Stimulated activated CD4-positive, alpha-beta T cell treated with anti-CD3 and anti-CD28 coated beads, Interleukin-12 subunit alpha, Interleukin-12 subunit beta, amount 100 ng/mL, for 24 hours (primary cell): ENCODE results near the gene TXN2.
"Not testable (repeated sequence)": the region's sequence is repeated elsewhere in the genome, so short reads cannot be mapped to it uniquely, and the experiment has no call there.

Source experiments
- DNase-seq, 2 experiments: peaks; one replicate each; pipeline ENCODE4 v3.0.0-alpha.2; 2020; ENCODE audit warnings: low read depth in 2 of 2

Gene TXN2

DNA sequence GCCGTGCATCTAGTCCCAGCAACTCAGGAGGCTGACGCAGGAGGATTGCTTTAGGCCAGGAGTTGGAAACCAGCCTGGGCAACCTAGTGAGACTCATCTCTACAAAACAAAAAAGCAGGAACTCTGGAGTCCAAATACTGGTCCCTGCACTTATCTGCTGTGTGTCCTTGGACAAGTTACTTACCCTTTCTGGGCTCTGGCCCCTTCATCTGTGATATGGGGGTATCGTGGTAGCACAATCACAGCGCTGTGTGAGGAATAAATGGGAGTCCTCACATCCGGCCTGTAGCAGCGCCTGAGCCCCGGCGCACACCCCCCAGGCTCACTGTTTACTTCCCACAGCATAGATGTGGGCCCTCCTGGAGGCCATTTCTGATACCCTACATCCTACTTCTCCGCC, 49.5 kb downstream of the TXN2 start:
- DNase-seq = no peak

DNA sequence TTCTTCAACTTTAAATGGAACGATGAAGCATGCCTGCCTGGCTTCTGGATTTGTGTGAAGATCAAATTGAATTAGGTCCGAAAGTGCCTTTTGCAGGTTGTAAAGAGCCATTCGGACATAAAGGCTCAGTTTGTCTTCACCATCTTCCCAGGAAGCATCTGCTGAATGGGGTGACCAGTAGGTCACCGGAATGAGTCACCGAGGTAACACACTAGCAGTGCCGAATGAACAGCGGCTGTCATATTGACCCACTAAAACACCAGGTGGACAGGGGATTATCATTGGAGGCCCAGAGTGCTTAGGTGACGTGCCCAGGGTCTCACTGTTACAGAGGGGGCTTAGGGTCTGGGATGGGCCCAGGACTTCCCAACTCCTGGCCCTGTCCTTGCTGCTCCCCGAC, 50.6 kb downstream of the TXN2 start:
- no peak for DNase-seq

DNA sequence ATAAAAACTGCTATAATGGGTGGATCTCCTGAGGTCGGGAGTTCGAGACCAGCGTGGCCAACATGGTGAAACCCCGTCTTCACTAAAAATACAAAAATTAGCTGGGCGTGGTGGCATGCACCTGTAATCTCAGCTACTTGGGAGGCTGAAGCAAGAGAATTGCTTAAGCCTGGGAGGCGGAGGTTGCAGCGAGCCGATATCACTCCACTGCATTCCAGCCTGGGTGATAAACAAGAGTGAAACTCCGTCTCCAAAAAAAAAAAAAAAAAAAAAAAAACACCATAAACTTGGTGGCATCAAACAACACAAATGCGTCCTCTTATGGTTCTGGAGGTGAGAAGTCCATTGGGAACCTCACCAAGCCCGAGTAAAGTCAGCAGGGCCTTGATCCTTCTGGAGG, 53.5 kb downstream of the TXN2 start:
- DNase-seq = not testable (repeated sequence)

DNA sequence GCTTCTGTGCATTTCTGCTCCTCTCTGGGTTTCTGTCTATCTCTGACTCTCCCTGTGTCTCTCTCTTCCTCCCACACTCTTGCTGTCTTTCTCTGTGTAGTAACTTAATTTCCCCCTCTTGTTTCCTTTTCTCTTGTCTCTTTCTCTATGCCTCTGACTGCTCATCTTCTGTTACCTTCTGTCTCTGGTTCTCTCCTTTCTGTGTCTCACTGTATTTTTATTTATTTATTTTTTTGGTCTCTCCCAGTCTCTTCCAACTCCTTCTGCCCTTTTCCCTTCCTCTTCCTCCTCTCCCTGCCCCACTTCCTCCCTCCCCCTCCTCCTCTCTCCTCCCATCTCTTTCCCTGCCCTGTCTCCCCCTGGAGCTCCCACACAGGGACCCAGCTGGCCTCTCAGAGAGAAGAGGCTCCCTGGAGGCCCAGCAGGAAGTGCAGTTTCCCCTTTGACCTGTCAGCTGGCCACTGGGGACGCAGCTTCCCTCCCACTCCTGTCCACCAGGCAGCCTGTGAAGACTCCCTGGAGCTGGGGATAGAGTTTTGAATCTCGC, 55.4 kb downstream of the TXN2 start:
- DNase-seq = no peak

DNA sequence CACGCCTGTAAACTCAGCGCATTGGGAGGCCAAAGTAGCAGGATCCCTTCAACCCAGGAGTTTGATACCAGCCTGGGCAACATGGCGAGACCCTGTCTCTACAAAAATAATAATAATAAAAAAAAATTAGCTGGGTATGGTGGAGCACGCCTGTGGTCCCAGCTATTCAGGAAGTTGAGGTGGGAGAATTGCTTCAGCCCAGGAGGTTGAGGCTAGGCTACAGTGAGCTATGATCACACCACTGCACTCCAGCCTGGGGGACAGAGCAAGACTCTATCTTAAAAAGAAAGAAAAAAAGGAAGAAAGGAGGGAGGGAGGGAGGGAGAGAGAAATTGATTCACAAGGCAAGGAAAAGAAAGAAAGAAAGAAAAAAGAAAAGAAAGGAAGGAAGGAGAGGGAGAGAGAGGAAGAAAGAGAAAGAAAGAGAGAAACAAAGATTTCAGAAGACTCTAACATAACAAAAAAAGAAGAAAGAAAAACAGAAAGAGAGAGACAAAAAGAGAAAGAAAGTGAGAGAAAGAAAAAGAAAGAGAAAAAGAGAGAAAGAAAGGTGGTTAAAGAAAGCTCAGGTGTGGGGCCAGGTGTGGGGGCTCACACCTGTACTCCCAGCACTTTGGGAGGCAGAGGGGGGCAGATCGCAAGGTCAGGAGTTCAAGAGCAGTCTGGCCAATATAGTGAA, 56.4 kb downstream of the TXN2 start:
- DNase-seq = no peak

DNA sequence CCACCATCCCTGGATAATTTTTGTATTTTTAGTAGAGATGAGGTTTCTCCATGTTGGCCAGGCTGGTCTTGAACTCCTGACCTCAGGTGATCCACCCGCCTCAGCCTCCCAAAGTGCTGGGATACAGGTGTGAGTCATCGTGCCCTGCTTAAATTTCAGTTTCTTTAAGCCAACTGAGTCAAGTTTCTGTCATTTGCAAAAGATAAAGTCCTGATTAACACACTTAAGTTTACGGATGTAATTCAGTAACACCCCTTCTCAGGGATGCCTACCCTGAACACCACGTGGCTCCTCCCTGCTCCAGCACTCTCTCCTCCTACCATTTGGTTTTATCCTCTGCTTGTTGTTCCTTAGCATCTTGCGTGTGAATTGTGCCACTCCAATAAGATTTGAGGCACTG, 57.0 kb downstream of the TXN2 start:
- not testable (repeated sequence) for DNase-seq

DNA sequence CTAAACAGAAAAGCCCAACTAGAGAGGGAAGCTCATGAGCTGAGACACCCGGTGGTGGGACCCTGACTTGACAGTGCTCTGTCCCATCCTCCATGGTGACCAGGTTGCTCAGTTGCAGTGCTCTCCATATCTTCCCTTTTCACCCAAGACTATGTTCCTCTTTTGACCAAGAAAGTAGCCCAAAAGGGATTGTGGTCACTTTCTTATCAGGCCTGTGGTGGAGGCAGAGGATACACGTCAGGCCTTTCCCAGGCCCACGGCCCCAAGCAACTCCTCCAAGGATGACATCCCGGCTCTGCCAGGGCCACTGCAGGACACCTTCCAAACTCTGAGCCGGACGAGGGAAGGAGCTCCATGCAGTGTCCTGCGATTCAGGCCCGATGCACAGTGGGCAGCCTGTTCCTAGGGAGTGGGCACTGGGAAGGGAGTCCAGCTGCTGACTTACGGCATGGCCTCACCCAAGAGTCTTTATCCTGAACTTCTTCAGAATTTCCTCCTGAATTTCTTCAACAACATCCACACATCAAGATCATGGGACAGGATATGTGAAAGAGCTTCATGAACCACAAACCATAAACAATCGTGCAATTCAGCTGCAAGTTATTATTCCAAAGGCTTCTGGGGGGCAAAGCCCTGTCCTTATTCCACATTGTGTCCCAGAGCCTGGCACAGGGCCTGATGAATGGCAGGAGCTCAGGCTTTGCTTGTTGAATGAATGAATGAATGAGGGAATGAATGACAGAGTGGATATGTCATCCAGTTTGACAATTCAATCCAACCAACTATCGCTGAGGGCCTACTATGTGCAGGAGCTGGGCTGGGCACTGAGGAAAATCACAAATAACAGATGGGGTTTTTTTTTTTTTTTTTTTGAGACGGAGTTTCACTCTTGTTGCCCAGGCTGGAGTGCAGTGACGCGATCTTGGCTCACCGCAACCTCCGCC, 57.7 kb downstream of the TXN2 start:
- DNase-seq = no peak

DNA sequence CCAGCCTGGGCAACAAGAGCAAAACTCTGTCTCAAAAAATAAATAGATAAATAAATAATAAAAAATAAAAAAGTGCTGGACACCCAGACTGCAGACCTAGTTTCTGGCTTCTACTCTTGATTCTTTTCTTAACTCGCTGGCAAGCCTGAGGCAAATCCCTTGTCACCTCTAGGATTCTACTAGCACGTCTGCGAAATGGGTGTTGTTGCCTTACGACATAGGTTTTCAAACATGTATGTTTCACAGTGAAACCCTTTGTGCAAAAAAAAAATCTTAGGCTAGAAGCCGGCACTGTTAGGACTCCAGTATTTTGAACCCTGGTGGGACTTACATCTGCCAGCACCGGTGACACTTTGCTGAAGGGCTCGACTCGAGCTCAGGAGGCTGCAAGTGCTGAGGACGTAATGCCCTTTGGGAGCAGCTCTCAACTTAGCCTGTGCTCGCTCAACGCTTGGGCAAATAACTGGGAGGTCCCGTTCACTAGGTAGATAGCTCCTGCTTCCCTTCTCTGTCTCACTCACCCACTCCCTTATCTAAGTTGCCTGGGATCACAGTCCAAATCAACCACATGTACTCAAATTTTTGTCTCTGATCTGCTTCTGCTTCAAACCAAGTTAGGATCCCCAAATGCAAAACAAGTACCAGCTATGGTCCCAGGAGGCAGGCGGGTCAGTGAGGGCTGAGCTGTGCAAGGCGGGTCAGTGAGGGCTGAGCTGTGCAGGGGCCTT, 59.0 kb downstream of the TXN2 start:
- no peak for DNase-seq

DNA sequence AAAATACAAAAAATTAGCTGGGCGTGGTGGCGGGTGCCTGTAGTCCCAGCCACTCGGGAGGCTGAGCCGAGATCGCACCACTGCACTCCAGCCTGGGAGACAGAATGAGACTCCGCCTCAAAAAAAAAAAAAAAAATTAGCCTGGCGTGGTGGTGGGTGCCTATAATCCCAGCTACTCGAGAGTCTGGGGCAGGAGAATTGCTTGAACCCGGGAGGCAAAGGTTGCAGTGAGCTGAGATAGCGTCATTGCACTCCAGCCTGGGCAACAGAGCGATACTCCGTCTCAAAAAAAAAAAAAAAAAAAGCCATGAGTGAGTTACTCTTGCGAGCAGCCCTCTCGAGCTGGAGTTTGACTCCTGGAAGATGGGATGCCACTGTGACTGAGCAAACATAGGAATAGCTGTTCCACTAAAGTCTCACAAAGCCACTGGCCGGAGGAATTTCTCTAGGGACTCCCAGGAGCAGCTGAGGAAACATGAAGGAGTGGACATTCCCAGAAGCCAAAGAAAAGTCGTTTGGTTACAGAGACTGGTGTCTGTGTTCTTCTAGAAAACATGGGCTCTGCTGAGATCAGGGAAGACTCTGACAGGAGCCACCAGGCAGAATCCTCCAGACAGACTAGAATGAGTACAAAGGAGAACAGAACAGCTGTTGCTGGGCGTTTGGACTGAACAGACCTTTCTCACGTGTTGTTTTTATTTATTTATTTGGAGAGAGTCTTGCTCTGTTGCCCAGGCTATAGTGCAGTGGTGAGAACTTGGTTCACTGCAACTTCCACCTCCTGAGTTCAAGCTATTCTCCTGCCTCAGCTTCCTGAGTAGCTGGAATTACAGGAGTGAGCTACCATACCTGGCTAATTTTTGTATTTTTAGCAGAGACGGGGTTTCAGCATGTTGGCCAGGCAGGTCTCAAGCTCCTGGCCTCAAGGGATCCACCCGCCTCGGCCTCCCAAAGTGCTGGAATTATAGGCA, 61.2 kb downstream of the TXN2 start:
- DNase-seq = no peak

DNA sequence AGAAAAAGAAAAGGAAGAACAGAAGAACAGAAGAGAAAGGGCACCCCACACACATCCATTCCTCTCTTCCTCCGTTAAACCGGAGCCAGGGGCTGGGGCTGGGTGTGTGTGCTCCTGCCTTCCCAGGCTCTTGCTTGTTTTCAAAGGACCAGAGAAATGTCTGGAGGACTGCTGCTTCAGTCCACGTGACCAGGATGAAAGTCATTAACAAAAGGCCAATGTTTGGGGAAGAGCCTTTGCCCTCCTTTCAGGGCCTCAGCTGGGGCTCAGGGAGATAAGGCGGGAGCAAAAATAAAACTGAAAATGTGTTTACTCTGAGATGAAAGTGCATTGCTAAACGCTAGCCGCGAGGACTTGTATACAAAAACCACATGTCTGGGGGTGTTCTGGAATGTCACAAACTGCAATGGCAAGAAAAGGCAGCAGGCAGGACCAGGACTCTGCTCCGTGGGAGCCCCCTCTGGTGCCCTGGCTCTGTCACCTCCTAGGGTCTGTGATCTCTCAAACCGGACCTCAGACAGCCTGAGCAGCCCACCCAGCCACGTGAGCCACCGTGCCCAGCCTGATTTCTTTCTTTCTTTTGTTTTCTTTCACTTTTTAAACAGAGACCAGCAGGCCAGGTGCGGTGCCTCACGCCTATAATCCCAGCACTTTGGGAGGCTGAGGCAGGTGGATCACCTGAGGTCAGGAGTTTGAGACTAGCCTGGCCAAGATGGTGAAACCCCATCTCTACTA, 62.1 kb downstream of the TXN2 start:
- DNase-seq = no peak

DNA sequence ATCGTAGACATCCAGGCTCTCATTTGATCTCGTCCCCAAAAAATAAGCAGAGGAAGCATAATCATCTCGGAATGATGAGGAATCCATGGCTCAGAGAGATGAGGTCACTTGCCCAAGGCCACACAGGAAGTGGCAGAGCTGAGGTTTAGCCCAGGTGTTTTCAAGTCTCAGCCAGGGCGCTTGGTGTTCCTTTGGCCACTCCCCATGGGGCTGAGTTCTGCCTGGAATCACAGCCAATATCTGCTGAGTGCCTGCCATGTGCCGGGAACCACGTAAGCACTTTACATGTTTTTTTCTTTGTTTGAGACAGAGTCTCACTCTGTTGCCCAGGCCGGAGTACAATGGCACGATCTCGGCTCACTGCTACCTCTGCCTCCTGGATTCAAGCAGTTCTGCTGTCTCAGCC, 64.2 kb downstream of the TXN2 start:
- DNase-seq = no peak
